ENCODE measurements around the gene MLF2. TPM values are rescaled to one million over a fixed set of nuclear protein-coding genes. Genes with fewer than 3 reads are reported as not detected.

Gene MLF2
- total and polyA plus RNA-seq, 2 of the 13 experiments (the other 11 are each of a cell fraction or from before 2014, with no cell fraction given), result 88.1 to 167 TPM

DNA sequence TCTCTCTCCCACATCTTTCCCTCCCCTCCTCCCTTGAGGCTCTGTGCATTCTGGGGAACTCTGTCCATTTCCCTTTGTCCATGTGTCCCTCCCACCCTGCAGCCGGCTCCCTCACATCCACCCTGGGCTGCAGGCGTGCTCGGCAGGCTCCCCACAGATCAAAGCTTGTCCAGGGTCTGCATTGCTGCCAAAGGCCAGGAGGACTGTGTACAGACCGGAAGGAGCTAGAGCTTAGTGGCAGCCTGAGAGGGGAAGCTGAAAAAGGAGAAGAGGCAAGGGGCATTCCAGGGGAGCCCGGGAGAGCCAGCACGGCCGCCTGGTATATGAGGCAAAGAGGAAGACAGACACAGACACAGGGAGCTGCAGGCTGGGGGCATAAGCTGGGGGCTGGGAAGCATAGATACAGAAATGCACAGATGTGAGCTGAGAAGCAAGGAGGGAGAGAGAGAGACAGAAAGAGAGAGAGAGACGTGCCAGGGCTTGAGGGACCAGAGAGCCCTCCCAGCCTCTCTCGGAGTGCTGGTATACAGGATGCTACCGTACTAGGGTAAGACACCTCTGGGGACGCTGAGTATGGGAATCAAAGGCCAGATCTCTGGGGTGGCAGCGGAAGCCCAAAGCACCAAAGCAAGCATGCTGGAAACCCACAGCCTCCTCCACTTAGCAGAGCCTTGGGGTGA, 39.7 kb upstream of the MLF2 start (continued):
- TF ChIP-seq, protein P1, sequence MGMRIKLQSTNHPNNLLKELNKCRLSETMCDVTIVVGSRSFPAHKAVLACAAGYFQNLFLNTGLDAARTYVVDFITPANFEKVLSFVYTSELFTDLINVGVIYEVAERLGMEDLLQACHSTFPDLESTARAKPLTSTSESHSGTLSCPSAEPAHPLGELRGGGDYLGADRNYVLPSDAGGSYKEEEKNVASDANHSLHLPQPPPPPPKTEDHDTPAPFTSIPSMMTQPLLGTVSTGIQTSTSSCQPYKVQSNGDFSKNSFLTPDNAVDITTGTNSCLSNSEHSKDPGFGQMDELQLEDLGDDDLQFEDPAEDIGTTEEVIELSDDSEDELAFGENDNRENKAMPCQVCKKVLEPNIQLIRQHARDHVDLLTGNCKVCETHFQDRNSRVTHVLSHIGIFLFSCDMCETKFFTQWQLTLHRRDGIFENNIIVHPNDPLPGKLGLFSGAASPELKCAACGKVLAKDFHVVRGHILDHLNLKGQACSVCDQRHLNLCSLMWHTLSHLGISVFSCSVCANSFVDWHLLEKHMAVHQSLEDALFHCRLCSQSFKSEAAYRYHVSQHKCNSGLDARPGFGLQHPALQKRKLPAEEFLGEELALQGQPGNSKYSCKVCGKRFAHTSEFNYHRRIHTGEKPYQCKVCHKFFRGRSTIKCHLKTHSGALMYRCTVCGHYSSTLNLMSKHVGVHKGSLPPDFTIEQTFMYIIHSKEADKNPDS (CRISPR knock-in tag; IDR thresholded peaks at IDR 0.05), result no peak
- TF ChIP-seq, protein P2, sequence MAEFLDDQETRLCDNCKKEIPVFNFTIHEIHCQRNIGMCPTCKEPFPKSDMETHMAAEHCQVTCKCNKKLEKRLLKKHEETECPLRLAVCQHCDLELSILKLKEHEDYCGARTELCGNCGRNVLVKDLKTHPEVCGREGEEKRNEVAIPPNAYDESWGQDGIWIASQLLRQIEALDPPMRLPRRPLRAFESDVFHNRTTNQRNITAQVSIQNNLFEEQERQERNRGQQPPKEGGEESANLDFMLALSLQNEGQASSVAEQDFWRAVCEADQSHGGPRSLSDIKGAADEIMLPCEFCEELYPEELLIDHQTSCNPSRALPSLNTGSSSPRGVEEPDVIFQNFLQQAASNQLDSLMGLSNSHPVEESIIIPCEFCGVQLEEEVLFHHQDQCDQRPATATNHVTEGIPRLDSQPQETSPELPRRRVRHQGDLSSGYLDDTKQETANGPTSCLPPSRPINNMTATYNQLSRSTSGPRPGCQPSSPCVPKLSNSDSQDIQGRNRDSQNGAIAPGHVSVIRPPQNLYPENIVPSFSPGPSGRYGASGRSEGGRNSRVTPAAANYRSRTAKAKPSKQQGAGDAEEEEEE (CRISPR knock-in tag; IDR thresholded peaks at IDR 0.05; ENCODE audit: borderline replicate concordance), result peak; percentile 69; the same call in 1 of the 2 replicates
- no peak for TF ChIP-seq PAF1 (CRISPR knock-in tag; IDR thresholded peaks at IDR 0.05)
- TF ChIP-seq, protein P3, sequence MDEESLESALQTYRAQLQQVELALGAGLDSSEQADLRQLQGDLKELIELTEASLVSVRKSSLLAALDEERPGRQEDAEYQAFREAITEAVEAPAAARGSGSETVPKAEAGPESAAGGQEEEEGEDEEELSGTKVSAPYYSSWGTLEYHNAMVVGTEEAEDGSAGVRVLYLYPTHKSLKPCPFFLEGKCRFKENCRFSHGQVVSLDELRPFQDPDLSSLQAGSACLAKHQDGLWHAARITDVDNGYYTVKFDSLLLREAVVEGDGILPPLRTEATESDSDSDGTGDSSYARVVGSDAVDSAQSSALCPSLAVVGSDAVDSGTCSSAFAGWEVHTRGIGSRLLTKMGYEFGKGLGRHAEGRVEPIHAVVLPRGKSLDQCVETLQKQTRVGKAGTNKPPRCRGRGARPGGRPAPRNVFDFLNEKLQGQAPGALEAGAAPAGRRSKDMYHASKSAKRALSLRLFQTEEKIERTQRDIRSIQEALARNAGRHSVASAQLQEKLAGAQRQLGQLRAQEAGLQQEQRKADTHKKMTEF (CRISPR knock-in tag; IDR thresholded peaks at IDR 0.05), result peak; percentile 76
- peak; percentile 88; the same call in 1 of the 2 replicates for TF ChIP-seq ZNF337 (CRISPR knock-in tag; IDR thresholded peaks at IDR 0.05; ENCODE audit: borderline replicate concordance, low read depth)
- TF ChIP-seq, protein P4, sequence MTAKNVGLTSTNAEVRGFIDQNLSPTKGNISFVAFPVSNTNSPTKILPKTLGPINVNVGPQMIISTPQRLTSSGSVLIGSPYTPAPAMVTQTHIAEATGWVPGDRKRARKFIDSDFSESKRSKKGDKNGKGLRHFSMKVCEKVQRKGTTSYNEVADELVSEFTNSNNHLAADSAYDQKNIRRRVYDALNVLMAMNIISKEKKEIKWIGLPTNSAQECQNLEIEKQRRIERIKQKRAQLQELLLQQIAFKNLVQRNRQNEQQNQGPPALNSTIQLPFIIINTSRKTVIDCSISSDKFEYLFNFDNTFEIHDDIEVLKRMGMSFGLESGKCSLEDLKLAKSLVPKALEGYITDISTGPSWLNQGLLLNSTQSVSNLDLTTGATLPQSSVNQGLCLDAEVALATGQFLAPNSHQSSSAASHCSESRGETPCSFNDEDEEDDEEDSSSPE (CRISPR knock-in tag; IDR thresholded peaks at IDR 0.05), result peak; percentile 40; the same call in 1 of the 2 replicates
- peak; percentile 66 for TF ChIP-seq ELF3 (CRISPR knock-in tag; IDR thresholded peaks at IDR 0.05)
- TF ChIP-seq ZNF788 (CRISPR knock-in tag; IDR thresholded peaks at IDR 0.05; ENCODE audit: borderline replicate concordance), result peak; percentile 54; the same call in 1 of the 2 replicates
- TF ChIP-seq ZMYM3 (CRISPR knock-in tag; IDR thresholded peaks at IDR 0.05), result peak; percentile 91
- TF ChIP-seq KDM4B (CRISPR knock-in tag; IDR thresholded peaks at IDR 0.05), result no peak
- TF ChIP-seq ZNF20 (CRISPR knock-in tag; IDR thresholded peaks at IDR 0.05), result no peak
- peak; percentile 77 for TF ChIP-seq KDM2A (CRISPR knock-in tag; IDR thresholded peaks at IDR 0.05; ENCODE audit: borderline replicate concordance, low read depth)
- TF ChIP-seq, protein P5, sequence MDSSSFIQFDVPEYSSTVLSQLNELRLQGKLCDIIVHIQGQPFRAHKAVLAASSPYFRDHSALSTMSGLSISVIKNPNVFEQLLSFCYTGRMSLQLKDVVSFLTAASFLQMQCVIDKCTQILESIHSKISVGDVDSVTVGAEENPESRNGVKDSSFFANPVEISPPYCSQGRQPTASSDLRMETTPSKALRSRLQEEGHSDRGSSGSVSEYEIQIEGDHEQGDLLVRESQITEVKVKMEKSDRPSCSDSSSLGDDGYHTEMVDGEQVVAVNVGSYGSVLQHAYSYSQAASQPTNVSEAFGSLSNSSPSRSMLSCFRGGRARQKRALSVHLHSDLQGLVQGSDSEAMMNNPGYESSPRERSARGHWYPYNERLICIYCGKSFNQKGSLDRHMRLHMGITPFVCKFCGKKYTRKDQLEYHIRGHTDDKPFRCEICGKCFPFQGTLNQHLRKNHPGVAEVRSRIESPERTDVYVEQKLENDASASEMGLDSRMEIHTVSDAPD (CRISPR knock-in tag; IDR thresholded peaks at IDR 0.05), result no peak
- TF ChIP-seq AGO1 (IDR thresholded peaks at IDR 0.05; ENCODE audit: low read depth, low read length, poor library complexity, severe bottlenecking), result no peak
- TF ChIP-seq ZNF781 (CRISPR knock-in tag; IDR thresholded peaks at IDR 0.05; ENCODE audit: borderline replicate concordance, not compliant biosample characterization), result peak; percentile 30
- no peak for TF ChIP-seq ETV6 (CRISPR knock-in tag; conservative IDR thresholded peaks at IDR 0.05)
- TF ChIP-seq ZNF383 (CRISPR knock-in tag; IDR thresholded peaks at IDR 0.05; ENCODE audit: borderline replicate concordance), result no peak
- 0 out of 2 replicates have a peak, but pooled peaks have one; percentile 7 for TF ChIP-seq HNF4G (IDR thresholded peaks at IDR 0.05; ENCODE audit: borderline replicate concordance, low read depth, low read length)
- TF ChIP-seq HNF4G (CRISPR knock-in tag; IDR thresholded peaks at IDR 0.05; ENCODE audit: borderline replicate concordance, low read depth), result peak; percentile 48; the same call in 1 of the 2 replicates
- TF ChIP-seq ZNF143 (CRISPR knock-in tag; IDR thresholded peaks at IDR 0.05), result peak; percentile 71
- TF ChIP-seq REL (CRISPR knock-in tag; conservative IDR thresholded peaks at IDR 0.05), result no peak
- peak; percentile 65 for TF ChIP-seq POLR2AphosphoS5 (IDR thresholded peaks at IDR 0.05; ENCODE audit: low read depth, low read length)
